Brain microvascular endothelial cell (primary cell): ENCODE measurements around the gene ACKR3.

Experiments used
- DNase-seq: peaks from one replicate; pipeline ENCODE4 v3.0.0-alpha.2; 2020
- H3K27ac ChIP-seq: fragments of 250-450 bp; sonication (Bioruptor Pico); 2 replicates; pipeline ENCODE4 v1.5.1; 2020; ENCODE audit warnings: mild to moderate bottlenecking, moderate library complexity
- H3K27me3 ChIP-seq: fragments of 250-450 bp; sonication (Bioruptor Pico); replicated peaks from 2 replicates; pipeline ENCODE4 v1.5.1; 2020; ENCODE audit warnings: mild to moderate bottlenecking
- H3K36me3 ChIP-seq: fragments of 250-450 bp; sonication (Bioruptor Pico); replicated peaks from 2 replicates; pipeline ENCODE4 v1.5.1; 2020; ENCODE audit warnings: mild to moderate bottlenecking
- H3K4me3 ChIP-seq: 2 replicates; pipeline ENCODE4 v1.5.1; 2011; ENCODE audit warnings: low read depth, mild to moderate bottlenecking, control low read depth, low read length, moderate library complexity
- CTCF ChIP-seq: IDR thresholded peaks from 2 replicates; pipeline ENCODE4 v1.5.1; 2011; ENCODE audit warnings: low read depth, mild to moderate bottlenecking, moderate library complexity, low read length, control low read depth, inconsistent platforms; ENCODE audit errors: missing control alignments
- in situ Hi-C: cut with HindIII; loops from 2 replicates; pipeline ENCODE4 v1.10.0; 2017; ENCODE audit warnings: low sequenced_read_pairs, low pct_ligation_motif_present

The ACKR3 gene

GRCh38 chr2:236583621-236584203, 14.1 kb downstream of the ACKR3 start:
- in situ Hi-C loops, result no loop called here
- H3K36me3 ChIP-seq, result no peaks in the 10 kb centered on the region
- H3K27me3 ChIP-seq, result no peaks in the 10 kb centered on the region
- no peak for DNase-seq
- H3K4me3 ChIP-seq, result no peak overlapping the region
- TF ChIP-seq CTCF, result no peak
- H3K27ac ChIP-seq, result no peak overlapping the region

GRCh38 chr2:236584521-236585384, 15.1 kb downstream of the ACKR3 start:
- in situ Hi-C loops, result no loop called here
- H3K4me3 ChIP-seq, result no peak overlapping the region
- DNase-seq, result no peak
- no peak overlapping the region for H3K27ac ChIP-seq
- H3K36me3 ChIP-seq, result no peaks in the 10 kb centered on the region
- H3K27me3 ChIP-seq, result no peaks in the 10 kb centered on the region
- no peak for TF ChIP-seq CTCF

GRCh38 chr2:236585966-236586365, 16.3 kb downstream of the ACKR3 start:
- no peak overlapping the region for H3K27ac ChIP-seq
- no peak for TF ChIP-seq CTCF
- DNase-seq, result no peak
- H3K36me3 ChIP-seq, result no peaks in the 10 kb centered on the region
- H3K4me3 ChIP-seq, result no peak overlapping the region
- in situ Hi-C loops, result no loop called here
- H3K27me3 ChIP-seq, result no peaks in the 10 kb centered on the region

GRCh38 chr2:236587861-236588815, 18.5 kb downstream of the ACKR3 start:
- no peak overlapping the region for H3K27ac ChIP-seq
- no peaks in the 10 kb centered on the region for H3K36me3 ChIP-seq
- no peak for DNase-seq
- TF ChIP-seq CTCF, result no peak
- H3K27me3 ChIP-seq, result no peaks in the 10 kb centered on the region
- H3K4me3 ChIP-seq, result no peak overlapping the region
- in situ Hi-C loops, result no loop called here

- H3K36me3 ChIP-seq, result no peaks in the 10 kb centered on the region
- no peak for TF ChIP-seq CTCF
- H3K27ac ChIP-seq, result no peak overlapping the region
- no peak for DNase-seq
- H3K27me3 ChIP-seq, result no peaks in the 10 kb centered on the region
- in situ Hi-C loops, result no loop called here
- no peak overlapping the region for H3K4me3 ChIP-seq
Measured at GRCh38 chr2:236588932-236589592, 19.4 kb downstream of the ACKR3 start.
